Measurements from ENCODE around the gene GAS2L2. TPM values are rescaled to one million over a fixed set of nuclear protein-coding genes. Genes with fewer than 3 reads are reported as not detected.

Gene GAS2L2
- not detected for total RNA-seq

DNA sequence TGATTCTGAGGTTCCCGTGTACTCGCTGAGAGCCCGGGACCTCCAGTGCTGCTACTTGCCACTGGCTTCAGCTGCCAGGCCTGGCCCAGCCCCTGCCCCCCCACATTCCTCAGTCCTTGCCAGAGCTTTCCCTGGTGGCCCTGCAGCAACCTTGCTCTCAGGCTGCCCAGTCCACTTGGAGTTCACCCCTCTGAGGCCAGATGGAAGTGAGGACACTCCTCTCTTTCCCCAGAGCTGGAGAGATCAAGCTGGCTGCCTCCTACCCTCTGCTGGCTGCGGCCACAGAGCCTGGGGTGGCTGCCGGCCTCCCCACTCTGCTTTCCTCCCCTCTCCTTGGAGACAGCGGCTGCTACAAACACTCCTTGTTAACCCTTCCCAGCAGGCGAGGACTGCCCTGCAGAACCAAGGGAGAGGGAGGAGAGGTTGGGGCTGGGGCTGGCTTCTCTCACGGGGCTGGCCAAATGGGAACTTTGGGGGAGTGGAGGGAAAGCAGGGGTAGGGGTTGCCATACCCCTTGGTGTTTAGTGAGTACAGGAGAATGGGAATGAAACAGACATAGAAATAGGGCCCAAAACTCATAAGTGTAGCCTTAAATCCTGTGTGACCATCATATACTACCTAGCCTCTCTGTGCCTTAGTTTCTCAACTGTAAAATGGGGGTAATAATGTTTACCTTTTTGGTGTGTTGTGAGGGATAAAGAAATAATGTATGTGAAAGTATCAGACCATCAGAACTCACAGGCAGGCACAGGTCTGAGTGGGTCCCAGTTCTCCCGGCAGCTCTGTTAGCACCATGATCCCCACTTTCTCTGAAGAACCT, at the start of gene GAS2L2:
TSS of gene GAS2L2 (minus strand) at position 295 of the 820 bp plus-strand sequence. CDS start 389 bp downstream, outside the sequence.
- 25 to 51% methylated on average over 6 to 9 of the region's 9 CpGs for WGBS, 2 donors
- Histone ChIP-seq H3K27me3 (no peaks in the 10 kb centered on the region), H3K4me1 (peaks cover 12% of the 10 kb centered on the region in 2 donors), H3K36me3 (no peaks in the 10 kb centered on the region), H3K4me3 (replicated peaks in 1 of 3) (no peak within 1 kb of the TSS), H3K27ac (no peak within 1 kb of the TSS), H3K9me3 (no peaks in the 10 kb centered on the region)
- intact Hi-C loops (cut with DNase I): no loop called here
- DNase-seq: peak; percentile 62 to 71
- TF ChIP-seq, protein P1, sequence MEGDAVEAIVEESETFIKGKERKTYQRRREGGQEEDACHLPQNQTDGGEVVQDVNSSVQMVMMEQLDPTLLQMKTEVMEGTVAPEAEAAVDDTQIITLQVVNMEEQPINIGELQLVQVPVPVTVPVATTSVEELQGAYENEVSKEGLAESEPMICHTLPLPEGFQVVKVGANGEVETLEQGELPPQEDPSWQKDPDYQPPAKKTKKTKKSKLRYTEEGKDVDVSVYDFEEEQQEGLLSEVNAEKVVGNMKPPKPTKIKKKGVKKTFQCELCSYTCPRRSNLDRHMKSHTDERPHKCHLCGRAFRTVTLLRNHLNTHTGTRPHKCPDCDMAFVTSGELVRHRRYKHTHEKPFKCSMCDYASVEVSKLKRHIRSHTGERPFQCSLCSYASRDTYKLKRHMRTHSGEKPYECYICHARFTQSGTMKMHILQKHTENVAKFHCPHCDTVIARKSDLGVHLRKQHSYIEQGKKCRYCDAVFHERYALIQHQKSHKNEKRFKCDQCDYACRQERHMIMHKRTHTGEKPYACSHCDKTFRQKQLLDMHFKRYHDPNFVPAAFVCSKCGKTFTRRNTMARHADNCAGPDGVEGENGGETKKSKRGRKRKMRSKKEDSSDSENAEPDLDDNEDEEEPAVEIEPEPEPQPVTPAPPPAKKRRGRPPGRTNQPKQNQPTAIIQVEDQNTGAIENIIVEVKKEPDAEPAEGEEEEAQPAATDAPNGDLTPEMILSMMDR (IDR thresholded peaks at IDR 0.05): no peak
- no peak for TF ChIP-seq POLR2A (IDR thresholded peaks at IDR 0.05)

DNA sequence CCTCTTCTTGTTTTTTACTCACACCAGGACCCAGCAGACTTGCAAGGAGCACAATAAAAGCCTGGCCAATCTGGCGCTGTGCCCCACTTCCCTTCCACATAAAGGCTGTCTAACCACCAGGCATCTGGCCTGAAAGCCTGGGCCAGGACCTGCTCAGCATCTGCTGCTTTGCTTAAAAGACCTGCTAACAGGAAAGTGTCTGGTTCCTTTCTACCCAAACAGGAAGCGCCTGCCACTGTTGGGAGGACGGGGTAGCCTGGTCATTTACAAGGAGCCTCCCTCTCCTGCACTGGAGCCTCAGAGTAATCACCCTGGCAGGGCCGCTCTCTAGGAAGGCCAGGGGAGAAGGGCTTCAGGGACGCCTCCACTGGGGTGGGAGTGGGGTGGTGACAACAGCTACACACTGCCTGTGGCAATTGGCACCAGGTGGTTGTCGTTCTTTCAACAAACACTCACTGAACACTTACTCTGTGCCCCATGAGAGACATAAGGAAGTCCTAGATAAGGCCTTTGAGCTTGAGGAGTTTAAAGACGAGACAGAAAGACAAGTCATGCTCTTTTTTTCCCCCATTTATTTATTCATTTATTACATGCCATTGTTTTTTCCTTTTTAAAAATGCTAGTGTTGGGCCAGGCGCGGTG, 48.7 kb upstream of the GAS2L2 start:
- Histone ChIP-seq H3K27ac (peak overlapping the region; percentile 9 to 39 (median 26)), H3K9me3 (no peaks in the 10 kb centered on the region), H3K36me3 (no peaks in the 10 kb centered on the region), H3K4me1 (peaks cover 16 to 40% of the 10 kb centered on the region in 2 donors), H3K4me3 (replicated peaks in 1 of 3) (no peak overlapping the region), H3K27me3 (no peaks in the 10 kb centered on the region)
- 66 to 77% methylated on average over 8 to 9 of the region's 9 CpGs for WGBS, 2 donors
- intact Hi-C loops (cut with DNase I): no loop called here
- TF ChIP-seq POLR2A (IDR thresholded peaks at IDR 0.05): no peak
- TF ChIP-seq, protein P1 (IDR thresholded peaks at IDR 0.05): no peak
- DNase-seq: peak; percentile 54 to 65

DNA sequence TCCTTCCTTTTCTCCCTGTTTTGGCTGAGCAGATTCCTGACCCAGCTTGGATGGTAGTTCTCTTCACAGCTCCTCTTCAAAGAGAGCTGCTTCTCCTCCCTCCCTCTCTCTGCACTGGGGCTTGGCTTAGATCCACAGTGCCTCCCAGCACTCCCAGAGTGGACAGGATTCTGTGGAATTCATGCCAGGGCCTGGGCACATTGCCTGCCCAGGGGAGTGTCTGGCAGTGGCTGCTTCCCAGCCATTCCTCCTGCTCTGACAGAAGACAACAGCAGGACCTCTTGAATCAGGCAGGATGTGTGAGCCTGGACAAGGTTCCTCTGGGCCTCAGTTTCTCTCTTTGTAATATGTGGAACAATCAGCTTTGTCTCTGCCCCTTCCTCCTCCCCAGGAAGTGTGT, 46.9 kb upstream of the GAS2L2 start:
- DNase-seq: peak; percentile 97 to 99
- TF ChIP-seq, protein P1 (IDR thresholded peaks at IDR 0.05): no peak
- peak in 1 of 2 donors; percentile 45 for TF ChIP-seq POLR2A (IDR thresholded peaks at IDR 0.05)
- H3K36me3 ChIP-seq: no peaks in the 10 kb centered on the region
- no peaks in the 10 kb centered on the region for H3K9me3 ChIP-seq
- peaks cover 23 to 45% of the 10 kb centered on the region in 2 donors for H3K4me1 ChIP-seq
- peak overlapping the region; percentile 52 to 67 (median 61) for H3K27ac ChIP-seq
- no peaks in the 10 kb centered on the region for H3K27me3 ChIP-seq
- intact Hi-C loops (cut with DNase I): no loop called here
- no peak overlapping the region for H3K4me3 ChIP-seq (replicated peaks in 1 of 3)

DNA sequence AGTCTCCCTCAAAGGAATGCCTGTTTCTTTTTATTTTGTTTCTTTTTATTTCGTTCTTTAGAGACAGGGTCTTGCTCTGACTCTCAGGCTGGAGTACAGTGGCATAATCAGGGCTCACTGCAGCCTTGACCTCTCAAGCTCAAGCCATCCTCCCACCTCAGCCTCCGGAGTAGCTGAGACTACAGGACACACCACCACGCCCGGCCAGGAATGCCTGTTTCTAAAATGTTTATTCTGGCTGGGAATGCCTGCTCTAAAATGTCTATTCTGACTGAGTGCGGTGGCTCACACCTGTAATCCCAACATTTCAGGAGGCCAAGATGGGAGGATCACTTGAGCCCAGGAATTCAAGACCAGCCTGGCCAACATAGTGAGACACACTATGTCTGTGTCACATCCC, 44.9 kb upstream of the GAS2L2 start:
- Histone ChIP-seq H3K4me3 (replicated peaks in 1 of 3) (no peak overlapping the region), H3K4me1 (peaks cover 42% of the 10 kb centered on the region in 2 donors), H3K36me3 (no peaks in the 10 kb centered on the region), H3K27ac (no peak overlapping the region), H3K27me3 (no peaks in the 10 kb centered on the region), H3K9me3 (no peaks in the 10 kb centered on the region)
- no peak for DNase-seq
- intact Hi-C loops (cut with DNase I): no loop called here
- no peak for TF ChIP-seq POLR2A (IDR thresholded peaks at IDR 0.05)
- TF ChIP-seq, protein P1 (IDR thresholded peaks at IDR 0.05): no peak
- WGBS, 2 donors: 77 to 94% methylated on average over 5 of the region's 5 CpGs

DNA sequence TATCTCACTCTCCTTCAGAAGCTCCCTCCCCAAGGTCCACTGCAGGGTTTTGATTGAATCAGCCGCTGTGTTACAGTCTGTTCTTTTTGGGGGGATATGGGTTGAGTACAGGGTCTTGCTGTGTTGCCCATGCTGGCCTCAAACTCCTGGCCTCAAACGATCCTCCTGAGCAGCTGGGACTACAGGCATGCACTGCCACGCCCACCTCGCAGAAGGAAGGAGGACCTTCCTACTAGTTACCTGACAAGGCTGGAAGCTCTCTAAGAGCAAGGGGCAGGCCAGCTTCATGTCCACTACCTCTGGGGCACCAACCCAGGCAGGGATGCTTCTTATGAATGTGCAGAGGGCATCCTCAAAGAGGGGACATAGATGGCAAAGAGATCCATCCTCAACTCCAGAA, 44.3 kb upstream of the GAS2L2 start:
- intact Hi-C loops (cut with DNase I): no loop called here
- Histone ChIP-seq H3K4me1 (peaks cover 42 to 45% of the 10 kb centered on the region in 2 donors), H3K9me3 (no peaks in the 10 kb centered on the region), H3K27me3 (no peaks in the 10 kb centered on the region), H3K4me3 (replicated peaks in 1 of 3) (no peak overlapping the region), H3K36me3 (no peaks in the 10 kb centered on the region), H3K27ac (no peak overlapping the region)
- WGBS, 2 donors: 62 to 75% methylated on average over 4 of the region's 4 CpGs
- TF ChIP-seq, protein P1 (IDR thresholded peaks at IDR 0.05): no peak
- no peak for TF ChIP-seq POLR2A (IDR thresholded peaks at IDR 0.05)
- DNase-seq: no peak

Measured in thyroid gland (tissue), 4 donors.